MG63 (cell line): ENCODE measurements around the gene CELSR1. TPM values are rescaled to one million over a fixed set of nuclear protein-coding genes. Genes with fewer than 3 reads are reported as not detected.

Source experiments
- DNase-seq: peaks from one replicate; pipeline ENCODE4 v3.0.0-alpha.2; 2020
- H3K27me3 ChIP-seq: fragments of 250-450 bp; sonication (Bioruptor Pico); 2 replicates; pipeline ENCODE4 v1.5.1; 2020; ENCODE audit warnings: mild to moderate bottlenecking, moderate library complexity
- H3K36me3 ChIP-seq: fragments of 250-450 bp; sonication (Bioruptor Pico); 2 replicates; pipeline ENCODE4 v1.5.1; 2020; ENCODE audit warnings: mild to moderate bottlenecking, moderate library complexity
- H3K4me3 ChIP-seq: fragments of 250-450 bp; sonication (Bioruptor Pico); 2 replicates; pipeline ENCODE4 v1.5.1; 2020; ENCODE audit warnings: mild to moderate bottlenecking, moderate library complexity
- H3K9me3 ChIP-seq: fragments of 250-450 bp; sonication (Bioruptor Pico); 2 replicates; pipeline ENCODE4 v1.5.1; 2020; ENCODE audit warnings: mild to moderate bottlenecking, moderate library complexity
- total RNA-seq: library from RNA; depleted of rRNA; stranded (reverse); fragments of >200 nt; shearing (Covaris generic); gene quantifications from 2 replicates; pipeline ENCODE4 v1.2.3, GENCODE V29; 2014; ENCODE audit warnings: low replicate concordance

CELSR1 gene
- total RNA-seq, 1 experiment from 2014 or later = 0.59 TPM

DNA sequence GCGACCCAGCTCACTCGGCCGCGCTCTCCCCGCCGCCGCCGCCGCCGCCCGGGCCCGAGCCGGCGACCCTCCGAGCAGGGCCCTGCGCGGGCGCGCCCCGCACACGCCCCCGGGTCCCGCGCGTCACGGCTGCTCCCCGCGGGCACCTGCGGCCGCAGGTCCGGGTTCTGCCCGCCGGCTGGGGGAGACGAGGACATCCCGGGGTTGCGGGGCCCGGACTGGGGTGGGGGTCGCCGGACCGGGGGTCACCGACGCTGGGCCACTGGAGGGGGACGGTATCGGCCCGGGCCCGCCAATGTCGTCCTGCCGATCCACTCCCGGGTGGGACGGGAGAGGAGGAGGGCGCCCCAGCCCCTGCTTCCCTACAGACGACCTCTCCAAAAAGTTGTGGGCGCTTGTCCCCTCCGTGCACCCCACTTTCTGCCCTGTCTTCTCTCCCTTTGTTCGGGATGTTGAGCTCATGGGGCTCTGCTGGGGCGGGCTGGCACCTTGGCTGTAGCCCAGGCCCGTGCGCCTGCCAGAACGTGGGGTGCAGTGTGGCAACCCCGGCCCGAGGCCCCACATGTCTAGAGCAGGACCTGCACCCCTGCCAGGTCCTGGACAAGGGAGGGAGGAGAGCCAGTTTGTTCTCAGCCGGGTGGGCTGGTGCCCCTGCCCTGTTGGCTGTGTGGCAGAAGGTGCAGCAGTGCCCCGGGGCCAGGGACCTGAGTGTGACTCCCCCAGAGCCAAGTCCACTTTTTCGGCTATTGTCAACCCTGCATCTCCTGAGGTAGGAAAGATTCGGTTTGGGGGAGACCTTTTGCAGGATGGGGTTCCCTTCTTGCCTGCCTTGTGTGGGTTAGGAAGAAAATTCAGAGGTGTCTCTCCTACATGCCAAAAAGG is 40.2 kb upstream of the CELSR1 start:
- H3K36me3 ChIP-seq = no peaks in the 10 kb centered on the region
- H3K9me3 ChIP-seq = no peaks in the 10 kb centered on the region
- no peaks in the 10 kb centered on the region for H3K27me3 ChIP-seq
- DNase-seq = no peak
- H3K4me3 ChIP-seq = peak overlapping the region; percentile 54

DNA sequence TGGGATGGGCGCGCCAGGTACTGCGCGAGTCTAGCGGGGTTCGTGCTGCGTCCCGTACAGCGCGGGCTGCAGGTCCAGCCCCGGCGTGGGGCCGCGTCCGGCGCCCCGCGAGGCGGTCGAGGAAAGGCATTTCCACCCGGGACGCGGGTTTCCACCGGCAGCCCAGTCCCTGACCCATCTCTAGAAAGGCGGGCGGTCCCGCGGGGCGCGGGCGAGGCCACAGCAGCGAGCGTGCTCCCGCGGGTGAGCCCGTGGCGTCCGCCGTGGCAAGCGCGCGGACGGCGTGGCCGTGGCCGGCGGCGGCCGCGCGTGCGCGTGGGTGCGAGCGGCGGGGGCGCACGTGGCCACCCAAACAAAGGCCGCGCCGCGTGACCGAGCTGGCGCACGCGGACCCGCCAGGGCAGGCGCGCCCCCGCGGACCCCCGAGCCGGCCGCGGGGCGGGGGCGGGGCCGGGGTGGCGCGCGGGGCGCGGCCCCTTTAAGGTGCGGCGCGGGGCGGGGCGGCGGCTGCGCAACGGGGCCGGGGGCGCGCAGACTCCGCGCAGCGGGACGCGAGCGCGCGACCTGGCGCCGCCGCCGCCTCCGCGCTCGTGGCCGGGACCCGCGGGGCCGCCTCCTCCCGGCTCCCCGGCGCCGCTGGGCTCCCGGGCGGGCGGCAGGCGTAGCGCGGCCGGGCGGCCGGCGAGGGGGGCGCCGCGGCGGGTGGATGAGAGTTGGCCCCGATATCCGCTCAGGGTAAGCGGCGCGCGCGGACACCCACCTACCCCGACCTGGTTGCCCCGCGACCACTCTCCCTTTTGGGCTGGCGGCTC is 39.3 kb upstream of the CELSR1 start:
- no peaks in the 10 kb centered on the region for H3K9me3 ChIP-seq
- peak; percentile 55 for DNase-seq

DNA sequence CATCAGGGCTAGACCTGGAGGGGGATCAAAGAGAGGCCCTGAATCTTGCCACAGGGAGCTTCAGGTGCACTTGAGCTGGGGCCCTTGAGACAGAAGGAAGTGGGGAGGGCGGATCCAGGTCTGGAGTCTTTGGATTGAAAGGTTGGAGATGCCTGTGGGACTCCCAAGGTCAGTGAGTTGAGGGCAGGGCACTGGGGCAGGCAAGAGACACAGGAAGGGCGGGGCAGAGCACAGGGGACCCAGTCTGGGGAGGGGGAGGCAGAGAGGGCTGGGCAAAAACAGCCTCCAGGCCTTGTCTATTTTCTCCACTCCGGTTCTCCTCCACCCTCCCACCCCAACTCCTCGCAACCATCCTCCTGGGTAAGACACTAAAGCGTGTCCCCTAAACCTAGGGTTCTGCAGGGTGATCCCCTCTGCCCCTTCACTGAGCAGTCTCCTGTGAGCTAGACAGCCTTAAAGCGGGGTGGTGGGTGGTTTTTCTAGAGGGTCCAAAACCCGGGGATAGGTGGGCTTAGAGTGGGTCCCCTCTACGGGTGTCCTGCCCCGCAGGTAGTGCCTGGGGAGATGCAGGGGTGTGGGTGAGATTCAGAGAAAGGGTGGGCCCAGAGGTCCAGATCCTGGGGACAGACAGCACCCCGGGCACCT is 38.6 kb upstream of the CELSR1 start:
- Histone ChIP-seq H3K4me3 (peak overlapping the region; percentile 36), H3K36me3 (no peaks in the 10 kb centered on the region), H3K9me3 (no peaks in the 10 kb centered on the region), H3K27me3 (no peaks in the 10 kb centered on the region)
- no peak for DNase-seq

More for the DNA sequence above, 39.3 kb upstream of the CELSR1 start:
- Histone ChIP-seq H3K4me3 (peak overlapping the region; percentile 54), H3K36me3 (no peaks in the 10 kb centered on the region), H3K27me3 (no peaks in the 10 kb centered on the region)

DNA sequence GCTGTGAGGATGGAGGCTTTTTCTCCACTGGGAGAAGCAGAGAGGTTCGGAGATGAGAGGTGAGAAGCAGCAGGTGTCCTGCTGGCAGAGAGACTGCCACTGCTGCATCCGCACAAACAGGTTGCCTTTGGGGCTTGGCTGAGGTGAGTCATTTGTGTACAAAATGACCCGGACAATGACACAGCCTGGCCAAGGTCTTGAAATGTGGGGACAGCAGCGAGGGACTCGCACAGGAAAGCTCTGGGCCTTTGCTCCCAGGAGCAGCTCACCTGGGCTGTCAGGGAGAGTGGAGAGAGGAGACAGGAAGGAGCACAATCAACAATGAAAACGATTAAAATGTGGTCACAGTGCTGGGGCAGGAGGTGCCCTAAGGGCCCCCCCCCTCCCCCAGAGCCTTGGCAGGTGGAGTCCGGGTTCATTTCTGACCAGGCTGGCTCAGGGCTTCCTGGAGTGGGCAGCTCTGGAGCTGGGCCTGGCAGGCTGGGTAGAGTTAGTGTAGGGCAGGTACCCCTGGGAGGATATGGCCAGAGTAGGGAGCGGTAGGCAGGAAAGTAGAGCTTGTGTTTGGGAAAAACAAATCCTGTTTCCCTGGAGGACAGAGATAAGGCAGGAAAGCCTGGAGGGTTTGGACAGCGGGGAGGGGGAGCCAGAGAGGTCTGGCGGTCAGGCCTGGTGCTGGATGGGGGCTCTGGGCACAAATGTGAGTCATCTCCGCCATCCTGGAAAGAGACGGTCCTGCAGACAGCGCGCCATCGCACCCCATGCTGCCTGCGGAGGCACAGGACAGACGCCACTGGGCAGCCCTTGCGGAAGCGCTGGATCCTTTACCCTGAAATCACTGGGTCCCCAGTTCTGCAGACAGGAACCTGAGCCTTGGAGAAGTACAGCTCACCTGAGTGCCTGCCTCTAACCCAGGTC is 37.8 kb upstream of the CELSR1 start:
- Histone ChIP-seq H3K36me3 (no peaks in the 10 kb centered on the region), H3K9me3 (no peaks in the 10 kb centered on the region), H3K27me3 (no peaks in the 10 kb centered on the region), H3K4me3 (no peak overlapping the region)
- DNase-seq = no peak

- no peaks in the 10 kb centered on the region for H3K36me3 ChIP-seq
- no peak for DNase-seq
- no peak overlapping the region for H3K4me3 ChIP-seq
- H3K27me3 ChIP-seq = no peaks in the 10 kb centered on the region
- no peaks in the 10 kb centered on the region for H3K9me3 ChIP-seq
Measured at GRCh38 chr22:46574438-46574992, 37.1 kb upstream of the CELSR1 start.

GRCh38 chr22:46573781-46574437 is 36.5 kb upstream of the CELSR1 start:
- no peaks in the 10 kb centered on the region for H3K36me3 ChIP-seq
- H3K27me3 ChIP-seq = no peaks in the 10 kb centered on the region
- no peaks in the 10 kb centered on the region for H3K9me3 ChIP-seq
- no peak for DNase-seq
- no peak overlapping the region for H3K4me3 ChIP-seq

DNA sequence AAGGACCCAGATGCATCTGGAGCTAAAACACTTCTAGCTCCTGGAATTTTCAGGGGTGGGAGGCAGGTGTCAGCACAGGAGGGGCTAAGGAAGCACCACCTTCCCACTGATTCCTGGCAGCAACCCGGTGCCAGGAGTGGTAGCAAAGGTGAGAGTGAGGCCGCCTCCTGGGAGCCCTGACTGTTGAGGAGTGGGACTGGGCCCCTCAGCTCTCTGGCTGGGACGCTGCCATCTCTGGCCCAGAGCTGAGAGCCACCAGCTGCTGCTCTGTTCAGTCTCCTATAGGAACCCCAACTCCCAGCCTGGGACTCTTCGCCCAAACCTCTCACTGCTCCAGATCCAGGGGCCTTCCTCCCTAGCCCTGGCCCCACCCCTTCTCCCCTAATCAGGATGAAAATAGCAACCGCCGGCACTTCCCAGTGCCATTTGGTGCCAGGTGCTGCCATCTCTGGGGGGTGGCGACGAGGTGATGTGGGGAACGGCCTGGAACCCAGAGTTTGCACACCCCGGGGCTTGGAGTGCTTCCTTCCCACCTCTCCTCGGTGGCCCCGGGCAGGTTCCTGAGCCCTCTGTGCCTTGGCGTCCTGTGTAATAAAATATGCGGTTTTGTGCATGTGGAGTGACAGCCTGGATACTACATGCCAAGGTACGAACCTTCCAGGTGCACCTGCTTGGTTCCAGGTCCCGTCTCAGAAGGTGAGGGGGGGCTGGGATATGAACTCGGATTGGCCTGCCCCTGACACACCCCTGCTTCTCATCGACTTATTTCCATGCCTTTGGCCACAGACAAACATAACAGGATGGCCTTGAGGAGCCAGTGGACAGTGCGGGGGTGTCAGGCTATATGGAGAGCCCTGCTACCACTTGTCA is 35.7 kb upstream of the CELSR1 start:
- no peaks in the 10 kb centered on the region for H3K9me3 ChIP-seq
- no peaks in the 10 kb centered on the region for H3K36me3 ChIP-seq
- H3K4me3 ChIP-seq = no peak overlapping the region
- DNase-seq = no peak
- H3K27me3 ChIP-seq = no peaks in the 10 kb centered on the region

DNA sequence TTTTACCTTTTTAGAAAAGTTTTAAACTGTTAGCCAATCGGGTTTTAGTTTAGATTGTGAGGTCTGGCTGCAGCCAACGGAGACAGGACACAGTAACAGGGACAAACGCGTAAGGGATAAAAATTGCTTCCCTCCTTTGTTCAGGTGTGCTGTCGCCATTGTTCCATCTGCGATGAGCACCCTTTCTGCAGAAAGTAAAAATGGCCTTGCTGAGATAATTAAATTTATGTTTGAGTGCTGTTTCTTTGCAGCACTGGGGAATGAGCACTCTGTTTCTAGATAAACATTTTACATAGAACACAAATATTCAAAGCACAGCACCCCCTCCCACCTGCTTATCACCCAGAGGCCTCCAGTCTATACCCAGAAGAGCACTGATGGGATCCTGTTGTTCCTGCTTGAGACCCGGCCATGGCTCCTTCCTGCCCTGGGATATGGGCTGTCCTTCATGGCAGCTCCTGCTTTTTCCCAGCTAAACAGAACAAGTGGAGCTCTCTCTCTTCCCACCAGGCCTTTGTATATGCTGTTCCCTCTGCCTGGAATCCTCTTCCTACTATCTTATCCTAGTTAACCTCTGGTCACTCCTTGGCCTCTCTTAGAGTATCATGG is 34.3 kb upstream of the CELSR1 start:
- Histone ChIP-seq H3K36me3 (no peaks in the 10 kb centered on the region), H3K4me3 (no peak overlapping the region), H3K9me3 (no peaks in the 10 kb centered on the region), H3K27me3 (no peaks in the 10 kb centered on the region)
- DNase-seq = no peak

DNA sequence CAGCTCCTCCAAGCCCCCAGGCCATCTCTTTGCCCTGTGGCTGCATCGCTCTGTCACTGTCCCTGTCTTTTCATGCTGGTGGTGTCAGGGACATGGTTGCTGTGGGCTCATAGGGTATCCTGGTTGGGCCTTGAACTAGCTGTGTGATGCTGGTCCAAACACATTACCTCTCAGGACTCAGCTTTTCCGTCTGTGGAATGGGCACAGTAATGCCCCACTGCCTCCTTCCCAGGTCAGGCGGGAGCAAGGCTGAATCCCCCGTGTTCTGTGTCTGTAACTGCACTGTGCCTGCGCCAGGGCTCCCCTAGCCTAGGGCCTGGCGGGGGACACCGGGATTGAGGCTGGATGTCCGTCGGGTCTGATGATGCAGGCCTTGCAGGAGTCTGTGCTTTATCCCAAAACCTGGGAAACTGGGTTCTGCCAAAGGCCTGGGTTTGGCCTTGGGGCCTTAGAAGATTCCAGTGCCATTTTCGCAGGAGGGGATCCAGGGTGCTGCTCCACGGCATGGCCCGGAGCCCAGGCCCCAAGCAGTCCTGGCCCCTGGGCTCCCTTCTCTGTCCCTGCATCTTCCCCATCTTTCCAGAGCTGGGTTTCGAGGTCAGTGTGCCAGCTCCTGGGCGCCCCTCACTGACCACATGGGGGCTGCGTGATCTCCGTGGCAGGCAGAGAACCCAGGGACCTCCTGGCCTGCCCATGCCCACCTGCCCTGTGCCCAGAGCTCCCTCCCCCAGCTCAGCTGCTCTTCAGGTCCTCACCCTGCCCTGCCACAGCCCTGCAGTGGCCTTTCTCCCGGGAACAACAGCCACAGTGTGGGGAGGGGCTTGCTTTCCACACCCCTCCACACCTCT is 32.7 kb upstream of the CELSR1 start:
- H3K4me3 ChIP-seq = no peak overlapping the region
- H3K9me3 ChIP-seq = no peaks in the 10 kb centered on the region
- H3K27me3 ChIP-seq = no peaks in the 10 kb centered on the region
- H3K36me3 ChIP-seq = no peaks in the 10 kb centered on the region
- no peak for DNase-seq

DNA sequence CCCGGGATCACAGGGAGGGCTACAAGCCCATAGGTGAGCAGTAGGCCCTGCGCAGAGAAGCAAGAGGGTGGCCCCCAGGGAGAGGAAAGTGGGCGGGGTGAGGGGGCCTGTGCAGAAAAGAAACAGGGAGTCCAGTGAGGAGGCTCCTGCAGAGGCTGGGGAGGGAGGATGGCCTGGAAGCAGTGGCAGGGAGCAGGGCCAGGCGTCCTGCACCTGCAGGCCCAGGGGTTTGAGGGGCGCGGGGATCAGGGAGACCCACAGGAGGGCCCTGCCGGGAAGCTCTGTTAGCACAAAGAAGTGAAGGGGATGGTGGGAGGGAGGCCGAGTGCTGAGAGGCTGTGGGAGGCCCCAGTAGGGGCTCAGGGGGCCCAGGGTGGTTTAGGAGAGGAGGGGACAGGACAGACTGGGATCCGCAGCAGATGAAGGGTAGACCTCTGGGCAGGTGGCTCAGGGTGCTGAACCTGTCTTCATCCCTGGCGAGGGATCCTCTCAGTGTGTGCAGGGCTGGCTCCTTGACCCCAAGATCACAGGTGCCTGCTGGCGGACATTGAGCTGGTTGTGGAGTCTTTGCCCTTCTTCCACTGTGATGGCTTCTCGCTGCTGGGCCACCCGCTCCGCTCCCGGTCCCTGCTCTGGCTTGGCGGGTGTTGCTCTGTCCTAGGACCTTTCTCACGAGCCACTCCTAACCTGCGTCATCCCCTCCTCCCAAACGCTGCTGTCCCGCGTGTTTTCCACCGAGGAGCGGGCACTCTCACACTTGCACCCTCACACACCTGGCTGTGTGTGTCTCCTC is 31.8 kb upstream of the CELSR1 start:
- Histone ChIP-seq H3K4me3 (no peak overlapping the region), H3K27me3 (no peaks in the 10 kb centered on the region), H3K9me3 (no peaks in the 10 kb centered on the region), H3K36me3 (no peaks in the 10 kb centered on the region)
- no peak for DNase-seq

DNA sequence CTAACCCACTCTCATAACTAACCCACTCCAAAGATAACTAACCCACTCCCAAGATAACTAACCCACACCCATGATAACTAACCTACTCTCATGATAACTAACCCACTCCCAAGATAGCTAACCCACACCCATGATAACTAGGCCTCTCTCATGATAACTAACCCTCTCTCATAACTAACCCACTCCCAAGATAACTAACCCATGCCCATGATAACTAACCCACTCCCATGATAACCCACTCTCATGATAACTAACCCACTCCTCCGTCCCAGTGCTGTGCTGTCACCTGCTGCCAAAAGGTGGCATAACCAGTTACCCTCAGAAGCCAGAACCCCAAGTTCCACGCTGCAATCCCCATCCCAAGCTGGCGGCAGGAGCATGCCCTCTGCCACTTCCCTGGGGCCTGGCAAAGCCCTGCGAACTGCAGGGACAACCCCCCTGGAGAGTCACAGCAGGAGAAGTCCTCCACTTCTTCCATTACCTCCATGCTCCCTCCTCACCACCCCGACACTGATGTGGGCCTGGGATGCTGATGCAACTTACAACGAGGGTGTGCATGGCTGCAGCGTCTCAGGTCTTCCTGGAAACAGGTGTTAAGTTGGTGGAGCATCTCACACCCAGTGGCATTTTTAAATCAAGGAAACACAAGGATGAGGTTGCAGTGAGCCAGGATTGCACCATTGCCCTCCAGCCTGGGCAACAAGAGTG is 30.8 kb upstream of the CELSR1 start:
- H3K9me3 ChIP-seq = no peaks in the 10 kb centered on the region
- H3K36me3 ChIP-seq = no peaks in the 10 kb centered on the region
- no peaks in the 10 kb centered on the region for H3K27me3 ChIP-seq
- no peak for DNase-seq
- H3K4me3 ChIP-seq = no peak overlapping the region

GRCh38 chr22:46567471-46567870 is 30.1 kb upstream of the CELSR1 start:
- Histone ChIP-seq H3K9me3 (no peaks in the 10 kb centered on the region), H3K36me3 (no peaks in the 10 kb centered on the region), H3K4me3 (no peak overlapping the region), H3K27me3 (no peaks in the 10 kb centered on the region)
- DNase-seq = no peak
